ENCODE measurements around the gene FAAP100. TPM values are rescaled to one million over a fixed set of nuclear protein-coding genes. Genes with fewer than 3 reads are reported as not detected.

FAAP100 gene
- total RNA-seq, 1 experiment from 2014 or later = 54.7 TPM

- no peaks in the 10 kb centered on the region for H3K4me1 Mint-ChIP-seq
- H3K27me3 Mint-ChIP-seq (ENCODE audit: low read depth) = peaks cover 10% of the 10 kb centered on the region
- H3K27ac Mint-ChIP-seq = no peak overlapping the region
- H3K4me3 Mint-ChIP-seq = no peak overlapping the region
- 0 out of 2 replicates have a peak, but pooled peaks cover 2% of the 10 kb centered on the region for H3K36me3 Mint-ChIP-seq
- no peak for TF ChIP-seq CTCF (IDR thresholded peaks at IDR 0.05)
- TF ChIP-seq SP1 (CRISPR knock-in tag; conservative IDR thresholded peaks at IDR 0.05) = no peak
- no peak for TF ChIP-seq JUN (CRISPR knock-in tag; IDR thresholded peaks at IDR 0.05)
- TF ChIP-seq PRRX2 (CRISPR knock-in tag; IDR thresholded peaks at IDR 0.05) = no peak
- no peak for TF ChIP-seq GTF2I (CRISPR knock-in tag; conservative IDR thresholded peaks at IDR 0.05)
- no peak for TF ChIP-seq ZSCAN18 (CRISPR knock-in tag; IDR thresholded peaks at IDR 0.05)
- TF ChIP-seq E2F1 (CRISPR knock-in tag; IDR thresholded peaks at IDR 0.05) = no peak
- TF ChIP-seq SMAD4 (CRISPR knock-in tag; IDR thresholded peaks at IDR 0.05) = no peak
- TF ChIP-seq CREB1 (CRISPR knock-in tag; IDR thresholded peaks at IDR 0.05) = no peak
- no peak for TF ChIP-seq KAT7 (CRISPR knock-in tag; IDR thresholded peaks at IDR 0.05; ENCODE audit: borderline replicate concordance)
- TF ChIP-seq ZNF423 (CRISPR knock-in tag; IDR thresholded peaks at IDR 0.05) = no peak
- TF ChIP-seq GABPB1 (CRISPR knock-in tag; IDR thresholded peaks at IDR 0.05) = no peak
- TF ChIP-seq EMX1 (CRISPR knock-in tag; IDR thresholded peaks at IDR 0.05) = no peak
- TF ChIP-seq ZNF232 (CRISPR knock-in tag; IDR thresholded peaks at IDR 0.05) = no peak
- no peak for TF ChIP-seq NFE2L1 (CRISPR knock-in tag; IDR thresholded peaks at IDR 0.05)
- TF ChIP-seq ARID4B (CRISPR knock-in tag; IDR thresholded peaks at IDR 0.05; ENCODE audit: borderline replicate concordance) = no peak
- no peak for TF ChIP-seq CBFB (CRISPR knock-in tag; IDR thresholded peaks at IDR 0.05; ENCODE audit: low read depth)
- no peak for TF ChIP-seq TCF7 (CRISPR knock-in tag; IDR thresholded peaks at IDR 0.05; ENCODE audit: low read depth)
- TF ChIP-seq FOXJ3 (CRISPR knock-in tag; IDR thresholded peaks at IDR 0.05; ENCODE audit: borderline replicate concordance) = no peak
- ATAC-seq = no peak
- POLR2A ChIA-PET = no interaction called here
- no peak for DNase-seq (ENCODE audit: low spot score)
- no peaks in the 10 kb centered on the region for H3K9me3 Mint-ChIP-seq
- CTCF ChIA-PET = interaction anchor here (1.0 kb wide), 1 partner anchor 11 kb away, joined by 4 read pairs; the partner anchor contains the start of gene FAAP100
Observed at GRCh38 chr17:81540676-81541027, 11.5 kb downstream of the FAAP100 start.
